H1 (cell line): ENCODE measurements around the gene KMT5C. TPM values are rescaled to one million over a fixed set of nuclear protein-coding genes. Genes with fewer than 3 reads are reported as not detected.

ENCODE experiments used
- CTCF ChIA-PET: fragments of 300-600 bp; sonication (Branson Sonifier 250); formaldehyde crosslinking; loops from one replicate; lab custom pipeline; 2021; ENCODE audit not compliant: partially characterized antibody; lab: Charles Lee
- POLR2A ChIA-PET: fragments of 300-600 bp; sonication (Branson Sonifier 250); formaldehyde crosslinking; loops from one replicate; lab custom pipeline; 2021; ENCODE audit warnings: inconsistent platforms; ENCODE audit not compliant: partially characterized antibody; lab: Charles Lee
- DNase-seq, 2 experiments: peaks; one replicate each; pipeline versions ENCODE4 v3.0.0 to v3.0.0-alpha.2; 2010 to 2022; ENCODE audit warnings: low spot score in 2 of 2, low read depth in 1 of 2, mixed read lengths in 1 of 2
- FAIRE-seq: peaks from 2 replicates; lab custom pipeline; 2011; peaks lifted over from hg19 to GRCh38; lab: Jason Lieb, UNC
- H2AFZ ChIP-seq: 2 replicates; pipeline ENCODE4 v1.8.1; 2012; ENCODE audit warnings: low read length, inconsistent platforms
- H2AK5ac ChIP-seq: 2 replicates; pipeline ENCODE4 v1.6.1; 2013; ENCODE audit warnings: low read depth, low read length
- H2BK120ac ChIP-seq: replicated peaks from 2 replicates; pipeline ENCODE3; 2013; ENCODE audit warnings: low read depth, low read length, inconsistent platforms
- H2BK12ac ChIP-seq: 2 replicates; pipeline ENCODE4 v1.6.1; 2013; ENCODE audit warnings: low read depth, low read length
- H2BK15ac ChIP-seq: 2 replicates; pipeline ENCODE4 v1.6.1; 2013; ENCODE audit warnings: low read length
- H2BK20ac ChIP-seq: 2 replicates; pipeline ENCODE4 v1.6.1; 2013; ENCODE audit warnings: low read length
- H2BK5ac ChIP-seq: 2 replicates; pipeline ENCODE4 v1.6.1; 2013; ENCODE audit warnings: low read depth, low read length
- H3K14ac ChIP-seq: 2 replicates; pipeline ENCODE4 v1.6.1; 2013; ENCODE audit warnings: inconsistent platforms; ENCODE audit not compliant: insufficient read length
- H3K18ac ChIP-seq: 2 replicates; pipeline ENCODE4 v1.6.1; 2013; ENCODE audit warnings: low read length; ENCODE audit errors: extremely low read depth
- H3K23ac ChIP-seq: 2 replicates; pipeline ENCODE4 v1.6.1; 2013; ENCODE audit warnings: inconsistent platforms; ENCODE audit not compliant: insufficient read length
- H3K23me2 ChIP-seq: 2 replicates; pipeline ENCODE4 v1.6.1; 2013; ENCODE audit warnings: low read depth, low read length
- H3K27ac ChIP-seq: 2 replicates; pipeline ENCODE4 v1.6.1; 2011; ENCODE audit warnings: low read depth, low read length, inconsistent platforms
- H3K27me3 ChIP-seq, 4 experiments: replicated peaks in 1 of 4; 1 replicate in 1 of 4; 2 replicates in 3 of 4; pipeline versions ENCODE4 v1.6.1 to v1.8.1; 2011 to 2013; ENCODE audit warnings: low read length in 3 of 4, mild to moderate bottlenecking in 3 of 4, inconsistent platforms in 2 of 4, mixed read lengths in 2 of 4, moderate library complexity in 1 of 4; ENCODE audit not compliant: control insufficient read depth in 3 of 4, insufficient read depth in 3 of 4; ENCODE audit errors: extremely low read depth in 1 of 4
- H3K36me3 ChIP-seq, 4 experiments: 2 replicates each; pipeline versions ENCODE4 v1.6.1 to v1.8.1; 2011 to 2013; ENCODE audit warnings: mild to moderate bottlenecking in 4 of 4, low read length in 3 of 4, moderate library complexity in 2 of 4, control low read depth in 1 of 4, inconsistent platforms in 1 of 4; ENCODE audit not compliant: insufficient read depth in 4 of 4, control insufficient read depth in 2 of 4
- H3K4ac ChIP-seq: replicated peaks from 2 replicates; pipeline ENCODE3; 2013; ENCODE audit warnings: low read length, low read depth, mixed read lengths, inconsistent platforms; ENCODE audit not compliant: insufficient read length
- H3K4me1 ChIP-seq, 4 experiments: replicated peaks in 1 of 4; 1 replicate in 1 of 4; 2 replicates in 3 of 4; pipeline versions ENCODE4 v1.6.1 to v1.8.1; 2011 to 2013; ENCODE audit warnings: low read length in 3 of 4, inconsistent platforms in 2 of 4, mixed read lengths in 1 of 4; ENCODE audit not compliant: insufficient read depth in 4 of 4, control insufficient read depth in 3 of 4
- H3K4me2 ChIP-seq, 2 experiments: 2 replicates each; pipeline versions ENCODE4 v1.6.1 to v1.8.1; 2011 to 2013; ENCODE audit warnings: low read depth in 2 of 2, low read length in 2 of 2, control low read depth in 1 of 2, inconsistent platforms in 1 of 2, mild to moderate bottlenecking in 1 of 2; ENCODE audit not compliant: insufficient read depth in 1 of 2
- H3K4me3 ChIP-seq, 4 experiments: fragments of 200-600, 300-600 bp in 1 of 4; sonication (generic), shearing (Covaris generic), sonication (Bioruptor Twin) in 1 of 4; 2 replicates each; pipeline versions ENCODE4 v1.5.1 to v1.8.1; 2011 to 2016; ENCODE audit warnings: low read length in 4 of 4, low read depth in 3 of 4, control low read depth in 2 of 4, inconsistent platforms in 2 of 4, mild to moderate bottlenecking in 2 of 4, mixed read lengths in 1 of 4, moderate library complexity in 1 of 4; ENCODE audit not compliant: insufficient read depth in 2 of 4; ENCODE audit errors: extremely low read depth in 1 of 4
- H3K56ac ChIP-seq: replicated peaks from 2 replicates; pipeline ENCODE3; 2013; ENCODE audit warnings: low read depth, mild to moderate bottlenecking, mixed read lengths, low read length, inconsistent platforms; ENCODE audit not compliant: insufficient read length
- H3K79me1 ChIP-seq: 2 replicates; pipeline ENCODE4 v1.6.1; 2013; ENCODE audit warnings: low read depth, low read length, control low read depth
- H3K79me2 ChIP-seq, 2 experiments: 2 replicates each; pipeline versions ENCODE4 v1.6.1 to v1.8.1; 2012 to 2013; ENCODE audit warnings: low read length in 2 of 2, mild to moderate bottlenecking in 2 of 2, inconsistent platforms in 1 of 2; ENCODE audit not compliant: insufficient read depth in 2 of 2, control insufficient read depth in 1 of 2
- H3K9ac ChIP-seq, 4 experiments: replicated peaks in 1 of 4; 1 replicate in 1 of 4; 2 replicates in 3 of 4; pipeline versions ENCODE4 v1.6.1 to v1.8.1; 2011 to 2013; ENCODE audit warnings: low read depth in 3 of 4, low read length in 3 of 4, control low read depth in 2 of 4, mild to moderate bottlenecking in 2 of 4, moderate library complexity in 2 of 4, inconsistent platforms in 1 of 4; ENCODE audit errors: extremely low read depth in 1 of 4
- H3K9me3 ChIP-seq, 2 experiments: 2 replicates each; pipeline versions ENCODE4 v1.6.1 to v1.8.1; 2012 to 2013; ENCODE audit warnings: mild to moderate bottlenecking in 2 of 2, moderate library complexity in 2 of 2, control low read depth in 1 of 2, inconsistent platforms in 1 of 2, low read depth in 1 of 2, low read length in 1 of 2, mixed read lengths in 1 of 2; ENCODE audit not compliant: insufficient read depth in 2 of 2
- H4K20me1 ChIP-seq, 2 experiments: replicated peaks in 1 of 2; 2 replicates each; pipeline versions ENCODE3 to v1.8.1; 2011 to 2013; ENCODE audit warnings: inconsistent platforms in 2 of 2, low read length in 2 of 2, mild to moderate bottlenecking in 1 of 2; ENCODE audit not compliant: insufficient read depth in 2 of 2, control insufficient read depth in 1 of 2
- H4K5ac ChIP-seq: 2 replicates; pipeline ENCODE4 v1.6.1; 2013; ENCODE audit warnings: low read length, low read depth, mixed read lengths, inconsistent platforms; ENCODE audit not compliant: insufficient read length
- H4K8ac ChIP-seq: 2 replicates; pipeline ENCODE4 v1.8.0; 2013; ENCODE audit warnings: mild to moderate bottlenecking, moderate library complexity, low read length, inconsistent platforms; ENCODE audit not compliant: insufficient read depth; ENCODE audit errors: extremely low read depth
- H4K91ac ChIP-seq: replicated peaks from 2 replicates; pipeline ENCODE3; 2013; ENCODE audit warnings: low read length, mixed read lengths, inconsistent platforms; ENCODE audit not compliant: insufficient read length
- WGBS, 2 experiments: shearing (Covaris generic) in 1 of 2; methylation state at CpG; one replicate each; pipeline versions ENCODE4 v1.1.6 to v1.1.7; 2013 to 2015; ENCODE audit warnings: low lambda C conversion rate in 2 of 2, mixed read lengths in 2 of 2, inconsistent platforms in 1 of 2, low coverage in 1 of 2, missing lambda C conversion rate in 1 of 2; ENCODE audit not compliant: insufficient replicate concordance in 2 of 2, insufficient coverage in 1 of 2, insufficient read length in 1 of 2; ENCODE audit errors: extremely low coverage in 1 of 2, missing lambda C conversion rate in 1 of 2; 5-methylcytosine and 5-hydroxymethylcytosine counted together
- polyA plus RNA-seq, 7 experiments: library from polyadenylated mRNA; depleted of rRNA in 3 of 7; stranded (reverse) in 5 of 7; unstranded in 2 of 7; fragments of >200 nt in 5 of 7; fragments of 200-250 nt in 2 of 7; gene quantifications; 1 replicate in 5 of 7; 2 replicates in 1 of 7; 4 replicates in 1 of 7; pipeline versions ENCODE4 v1.2.1 to v1.2.3, GENCODE V29; 2011 to 2013; ENCODE audit warnings: missing spikeins in 2 of 7, mixed read lengths in 2 of 7
- total RNA-seq: library from RNA; stranded (reverse); fragmentation: NEBNext Ultra II Directional; extraction: Animal tissue kit (Norgen Biotek cat#: 25700); gene quantifications from 2 replicates; pipeline ENCODE4 v1.2.1, GENCODE V29; 2021

The KMT5C gene
- total and polyA plus RNA-seq, 2 of the 8 experiments (the other 6 are each of a cell fraction or from before 2014, with no cell fraction given): 24.9 to 31.5 TPM

- no peak overlapping the region for H3K4me2 ChIP-seq
- POLR2A ChIA-PET: interaction anchor here (0.6 to 6.1 kb wide), 16 partner anchors 10 to 45 kb away, joined by 3 to 30 read pairs (median 4); partner anchors contain the start of genes KMT5C, TMEM190, TMEM238 and UBE2S
Observed at GRCh38 chr19:55362174-55362989, 22.7 kb downstream of the KMT5C start.

More at GRCh38 chr19:55362174-55362989, 22.7 kb downstream of the KMT5C start:
- no peak overlapping the region for H3K4ac ChIP-seq
- no peak overlapping the region for H3K27ac ChIP-seq
- H3K9me3 ChIP-seq: no peaks in the 10 kb centered on the region
- peaks cover 0 to 11% (median 7%) of the 10 kb centered on the region in 4 experiments; a peak in 4 of 7 replicates for H3K27me3 ChIP-seq
- no peaks in the 10 kb centered on the region for H3K79me2 ChIP-seq
- H2BK120ac ChIP-seq: no peak overlapping the region
- WGBS, 2 experiments: 86% methylated on average over 21 of the region's 38 CpGs; no CpG with 5 or more reads in 1 of the 2 experiments
- no peak overlapping the region; the same call in 1 of the 2 replicates for H2BK5ac ChIP-seq
- no peak overlapping the region for H3K56ac ChIP-seq
- no peak overlapping the region for H3K14ac ChIP-seq
- no peaks in the 10 kb centered on the region for H3K79me1 ChIP-seq
- no peak overlapping the region for H2BK20ac ChIP-seq
- peak overlapping the region; percentile 50; the same call in 1 of the 2 replicates for H2BK12ac ChIP-seq
- no peak overlapping the region for H4K91ac ChIP-seq
- no peaks in the 10 kb centered on the region for H3K23me2 ChIP-seq
- no peak overlapping the region for H3K4me3 ChIP-seq
- DNase-seq (no peak), FAIRE-seq (no peak)
- H2AK5ac ChIP-seq: peak overlapping the region; percentile 82; the same call in 1 of the 2 replicates
- H4K5ac ChIP-seq: peak overlapping the region; percentile 15
- H2BK15ac ChIP-seq: peak overlapping the region; percentile 72; the same call in 1 of the 2 replicates
- H2AFZ ChIP-seq: no peak overlapping the region
- H3K18ac ChIP-seq: no peak overlapping the region; the same call in 1 of the 2 replicates
- H4K8ac ChIP-seq: peak overlapping the region; percentile 96
- H3K23ac ChIP-seq: no peak overlapping the region
- CTCF ChIA-PET: interaction anchor here (0.7 to 2.5 kb wide), 4 partner anchors 10 to 217 kb away, joined by 3 to 11 read pairs (median 4); no protein-coding TSS in a partner anchor
- H3K36me3 ChIP-seq: no peaks in the 10 kb centered on the region
- H4K20me1 ChIP-seq: no peaks in the 10 kb centered on the region
- peaks cover 0 to 10% (median 8%) of the 10 kb centered on the region in 4 experiments; a peak in 6 of 7 replicates for H3K4me1 ChIP-seq
- no peak overlapping the region for H3K9ac ChIP-seq
